ENCODE measurements around the gene CCDC172.

CCDC172 gene, protein sequence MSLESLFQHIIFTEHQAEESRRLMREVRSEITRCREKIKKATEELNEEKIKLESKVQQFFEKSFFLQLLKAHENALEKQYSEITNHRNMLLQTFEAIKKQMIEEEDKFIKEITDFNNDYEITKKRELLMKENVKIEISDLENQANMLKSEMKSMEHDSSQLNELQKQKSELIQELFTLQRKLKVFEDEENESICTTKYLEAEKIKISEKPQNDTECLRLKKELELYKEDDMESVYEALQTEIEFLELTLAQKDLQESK

DNA sequence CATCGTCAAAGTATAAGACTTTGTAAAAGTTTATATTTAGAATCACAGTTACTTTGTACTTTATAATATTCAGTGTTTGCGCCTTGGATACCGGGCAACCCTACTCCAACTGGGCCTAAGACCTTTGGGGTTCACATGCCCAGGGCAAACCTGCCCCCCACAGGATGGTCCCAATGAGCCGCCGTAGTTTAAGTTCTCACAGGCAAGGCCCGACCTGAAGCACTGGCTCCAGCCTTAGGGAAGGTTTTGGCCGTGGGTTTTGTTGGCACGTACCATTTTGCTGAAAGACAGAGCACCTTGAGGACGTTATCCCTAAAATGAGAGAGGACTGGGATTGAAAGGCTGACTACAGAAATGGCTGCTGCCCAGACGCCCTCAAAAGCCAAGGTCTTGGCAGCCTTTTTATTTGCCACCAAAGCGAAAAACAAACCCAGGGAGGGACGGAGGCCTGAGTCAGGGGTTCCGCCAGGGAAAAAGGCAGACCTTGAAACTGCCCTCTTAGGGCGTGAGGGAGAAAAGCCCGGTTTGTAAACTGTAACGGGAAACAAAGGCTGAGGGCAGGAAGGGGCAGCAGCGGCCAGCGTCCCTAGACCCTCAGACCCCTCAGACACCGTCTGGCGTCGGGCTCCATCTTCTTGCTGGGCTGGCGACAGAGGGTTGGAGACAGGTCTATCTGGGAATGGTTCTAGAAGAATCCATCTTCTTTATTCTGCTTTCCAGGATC lies at the start of gene CCDC172:
CCDC172 (plus strand) TSS at position 222 of the 724 bp plus-strand sequence. CDS start 564 bp downstream, outside the sequence.
- no peaks in the 10 kb centered on the region for H3K27me3 ChIP-seq (ENCODE audit: control insufficient read depth in 1 of 2, insufficient read depth in 2 of 2, low read length in 2 of 2)
- no peak within 1 kb of the TSS for H3K27ac ChIP-seq (ENCODE audit: low read depth, low read length)
- H3K4me1 ChIP-seq (ENCODE audit: control insufficient read depth in 1 of 2, insufficient read depth in 2 of 2, low read length in 2 of 2), result no peaks in the 10 kb centered on the region
- H3K9me3 ChIP-seq (ENCODE audit: control insufficient read depth in 1 of 2, low read length in 2 of 2), result no peaks in the 10 kb centered on the region
- H3K4me3 ChIP-seq (ENCODE audit: low read depth in 1 of 2, low read length in 2 of 2), result no peak within 1 kb of the TSS
- H3K36me3 ChIP-seq (ENCODE audit: control insufficient read depth in 1 of 2, insufficient read depth in 2 of 2, low read length in 2 of 2), result no peaks in the 10 kb centered on the region
- no peak within 1 kb of the TSS for H3K9ac ChIP-seq (ENCODE audit: low read depth in 1 of 2, low read length in 2 of 2)

DNA sequence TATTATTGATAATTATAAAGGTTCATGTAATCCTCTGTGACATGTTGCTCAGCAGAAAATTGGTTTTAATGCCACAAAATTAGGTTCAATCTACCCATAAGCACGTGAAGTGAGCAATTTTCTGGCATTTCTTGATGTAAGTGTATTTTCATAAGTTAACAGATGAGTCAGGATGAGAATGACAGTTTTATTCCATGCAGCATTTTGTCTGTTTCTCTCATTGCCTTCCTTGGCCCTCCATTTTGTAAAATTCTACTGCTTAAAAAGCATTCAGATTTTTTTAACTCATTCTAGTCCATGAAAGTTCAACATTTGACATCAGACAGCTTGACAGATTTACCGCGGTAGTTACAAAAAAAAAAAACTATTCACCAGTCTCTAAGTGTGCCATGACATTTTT lies 47.3 kb upstream of the CCDC172 start:
- no peak overlapping the region for H3K27ac ChIP-seq (ENCODE audit: low read depth, low read length)
- H3K4me1 ChIP-seq (ENCODE audit: control insufficient read depth in 1 of 2, insufficient read depth in 2 of 2, low read length in 2 of 2), result no peaks in the 10 kb centered on the region
- no peaks in the 10 kb centered on the region for H3K9me3 ChIP-seq (ENCODE audit: control insufficient read depth in 1 of 2, low read length in 2 of 2)
- H3K36me3 ChIP-seq (ENCODE audit: control insufficient read depth in 1 of 2, insufficient read depth in 2 of 2, low read length in 2 of 2), result no peaks in the 10 kb centered on the region
- no peak overlapping the region for H3K9ac ChIP-seq (ENCODE audit: low read depth in 1 of 2, low read length in 2 of 2)
- no peak overlapping the region for H3K4me3 ChIP-seq (ENCODE audit: low read depth in 1 of 2, low read length in 2 of 2)
- peaks cover 25 to 36% of the 10 kb centered on the region in 2 donors for H3K27me3 ChIP-seq (ENCODE audit: control insufficient read depth in 1 of 2, insufficient read depth in 2 of 2, low read length in 2 of 2)

GRCh38 chr10:116278846-116279245 lies 45.4 kb upstream of the CCDC172 start:
- Histone ChIP-seq H3K27ac (ENCODE audit: low read depth, low read length) (no peak overlapping the region), H3K9me3 (ENCODE audit: control insufficient read depth in 1 of 2, low read length in 2 of 2) (no peaks in the 10 kb centered on the region), H3K27me3 (ENCODE audit: control insufficient read depth in 1 of 2, insufficient read depth in 2 of 2, low read length in 2 of 2) (peaks cover 9 to 22% of the 10 kb centered on the region in 2 donors), H3K9ac (ENCODE audit: low read depth in 1 of 2, low read length in 2 of 2) (no peak overlapping the region), H3K36me3 (ENCODE audit: control insufficient read depth in 1 of 2, insufficient read depth in 2 of 2, low read length in 2 of 2) (no peaks in the 10 kb centered on the region), H3K4me1 (ENCODE audit: control insufficient read depth in 1 of 2, insufficient read depth in 2 of 2, low read length in 2 of 2) (no peaks in the 10 kb centered on the region), H3K4me3 (ENCODE audit: low read depth in 1 of 2, low read length in 2 of 2) (no peak overlapping the region)

- Histone ChIP-seq H3K27me3 (ENCODE audit: control insufficient read depth in 1 of 2, insufficient read depth in 2 of 2, low read length in 2 of 2) (peaks cover 0 to 4% of the 10 kb centered on the region in 2 donors), H3K9me3 (ENCODE audit: control insufficient read depth in 1 of 2, low read length in 2 of 2) (no peaks in the 10 kb centered on the region), H3K27ac (ENCODE audit: low read depth, low read length) (no peak overlapping the region), H3K36me3 (ENCODE audit: control insufficient read depth in 1 of 2, insufficient read depth in 2 of 2, low read length in 2 of 2) (no peaks in the 10 kb centered on the region), H3K4me1 (ENCODE audit: control insufficient read depth in 1 of 2, insufficient read depth in 2 of 2, low read length in 2 of 2) (no peaks in the 10 kb centered on the region), H3K4me3 (ENCODE audit: low read depth in 1 of 2, low read length in 2 of 2) (no peak overlapping the region), H3K9ac (ENCODE audit: low read depth in 1 of 2, low read length in 2 of 2) (no peak overlapping the region)
These were observed 42.5 kb upstream of the CCDC172 start for GRCh38 chr10:116281775-116282174.

DNA sequence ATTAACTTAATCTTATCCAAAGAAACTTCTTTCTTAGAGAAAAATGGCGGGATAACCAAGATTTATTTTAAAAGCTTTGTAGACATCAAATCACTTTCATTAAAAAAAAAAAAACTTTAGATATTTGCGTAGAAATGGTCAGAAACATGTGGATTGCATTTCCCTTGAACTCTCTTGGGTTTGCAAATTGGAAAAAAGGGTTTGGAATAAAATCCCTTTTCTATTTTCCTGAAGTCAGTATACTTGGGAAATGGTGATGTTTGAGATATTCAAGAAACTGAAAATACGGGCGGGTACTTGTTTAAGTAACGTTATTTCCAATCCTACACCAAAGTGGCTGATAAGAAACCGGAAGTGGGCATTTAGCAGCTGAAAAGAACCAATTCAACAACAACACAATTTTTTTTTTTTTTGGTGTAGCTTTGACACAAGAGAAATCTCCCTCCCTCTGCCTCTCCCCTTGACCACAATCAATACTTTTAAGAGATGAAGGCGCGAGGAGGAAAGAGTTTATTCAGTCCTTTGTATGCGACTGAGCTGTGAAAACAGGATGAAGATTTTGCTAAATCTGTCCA lies 37.5 kb upstream of the CCDC172 start:
- Histone ChIP-seq H3K9me3 (ENCODE audit: control insufficient read depth in 1 of 2, low read length in 2 of 2) (no peaks in the 10 kb centered on the region), H3K4me3 (ENCODE audit: low read depth in 1 of 2, low read length in 2 of 2) (no peak overlapping the region), H3K27me3 (ENCODE audit: control insufficient read depth in 1 of 2, insufficient read depth in 2 of 2, low read length in 2 of 2) (no peaks in the 10 kb centered on the region), H3K4me1 (ENCODE audit: control insufficient read depth in 1 of 2, insufficient read depth in 2 of 2, low read length in 2 of 2) (no peaks in the 10 kb centered on the region), H3K9ac (ENCODE audit: low read depth in 1 of 2, low read length in 2 of 2) (no peak overlapping the region), H3K36me3 (ENCODE audit: control insufficient read depth in 1 of 2, insufficient read depth in 2 of 2, low read length in 2 of 2) (no peaks in the 10 kb centered on the region), H3K27ac (ENCODE audit: low read depth, low read length) (no peak overlapping the region)

GRCh38 chr10:116287906-116288501 lies 36.2 kb upstream of the CCDC172 start:
- Histone ChIP-seq H3K9me3 (ENCODE audit: control insufficient read depth in 1 of 2, low read length in 2 of 2) (no peaks in the 10 kb centered on the region), H3K4me1 (ENCODE audit: control insufficient read depth in 1 of 2, insufficient read depth in 2 of 2, low read length in 2 of 2) (no peaks in the 10 kb centered on the region), H3K4me3 (ENCODE audit: low read depth in 1 of 2, low read length in 2 of 2) (no peak overlapping the region), H3K36me3 (ENCODE audit: control insufficient read depth in 1 of 2, insufficient read depth in 2 of 2, low read length in 2 of 2) (no peaks in the 10 kb centered on the region), H3K27me3 (ENCODE audit: control insufficient read depth in 1 of 2, insufficient read depth in 2 of 2, low read length in 2 of 2) (no peaks in the 10 kb centered on the region), H3K9ac (ENCODE audit: low read depth in 1 of 2, low read length in 2 of 2) (no peak overlapping the region), H3K27ac (ENCODE audit: low read depth, low read length) (no peak overlapping the region)

DNA sequence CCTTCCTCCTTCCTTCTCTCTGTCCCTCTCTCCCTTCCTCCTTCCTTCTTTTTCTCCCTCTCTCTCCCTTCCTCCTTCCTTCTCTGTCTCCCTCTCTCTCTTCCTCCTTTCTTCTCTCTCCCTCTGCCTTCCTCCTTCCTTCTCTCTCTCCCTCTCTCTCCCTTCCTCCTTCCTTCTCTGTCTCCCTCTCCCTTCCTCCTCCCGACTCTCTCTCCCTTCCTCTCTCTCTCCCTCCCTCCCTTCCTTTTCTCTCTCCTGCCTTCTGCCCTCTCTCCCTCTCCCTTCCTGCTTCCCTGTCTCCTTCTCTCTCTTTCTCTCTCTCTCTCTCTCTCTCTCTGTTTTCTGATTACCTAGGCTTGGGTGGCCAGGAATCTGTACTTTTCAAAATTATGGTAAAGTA lies 34.6 kb upstream of the CCDC172 start:
- Histone ChIP-seq H3K4me3 (ENCODE audit: low read depth in 1 of 2, low read length in 2 of 2) (no peak overlapping the region), H3K27me3 (ENCODE audit: control insufficient read depth in 1 of 2, insufficient read depth in 2 of 2, low read length in 2 of 2) (no peaks in the 10 kb centered on the region), H3K36me3 (ENCODE audit: control insufficient read depth in 1 of 2, insufficient read depth in 2 of 2, low read length in 2 of 2) (no peaks in the 10 kb centered on the region), H3K27ac (ENCODE audit: low read depth, low read length) (no peak overlapping the region), H3K9ac (ENCODE audit: low read depth in 1 of 2, low read length in 2 of 2) (no peak overlapping the region), H3K4me1 (ENCODE audit: control insufficient read depth in 1 of 2, insufficient read depth in 2 of 2, low read length in 2 of 2) (no peaks in the 10 kb centered on the region), H3K9me3 (ENCODE audit: control insufficient read depth in 1 of 2, low read length in 2 of 2) (no peaks in the 10 kb centered on the region)

DNA sequence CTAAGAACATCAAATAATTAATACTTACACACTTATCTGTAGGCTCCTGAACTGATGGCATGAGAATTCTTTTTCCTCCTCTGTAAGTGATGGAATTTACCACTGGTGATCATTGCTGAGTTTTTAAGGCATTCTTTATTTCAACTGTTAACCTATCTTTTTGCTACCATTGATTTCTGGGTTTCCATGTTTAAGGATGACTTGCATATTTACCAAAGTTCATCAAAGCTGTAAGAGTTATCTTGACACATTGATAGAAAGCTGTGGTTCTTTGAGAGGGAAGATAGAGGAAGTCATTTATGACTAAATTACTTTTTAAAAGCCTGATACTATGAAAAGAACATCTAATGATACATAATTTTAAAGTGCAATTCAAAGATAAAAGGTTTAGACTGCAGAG lies 31.8 kb upstream of the CCDC172 start:
- Histone ChIP-seq H3K4me3 (ENCODE audit: low read depth in 1 of 2, low read length in 2 of 2) (no peak overlapping the region), H3K9me3 (ENCODE audit: control insufficient read depth in 1 of 2, low read length in 2 of 2) (no peaks in the 10 kb centered on the region), H3K36me3 (ENCODE audit: control insufficient read depth in 1 of 2, insufficient read depth in 2 of 2, low read length in 2 of 2) (no peaks in the 10 kb centered on the region), H3K27ac (ENCODE audit: low read depth, low read length) (no peak overlapping the region), H3K9ac (ENCODE audit: low read depth in 1 of 2, low read length in 2 of 2) (no peak overlapping the region), H3K27me3 (ENCODE audit: control insufficient read depth in 1 of 2, insufficient read depth in 2 of 2, low read length in 2 of 2) (no peaks in the 10 kb centered on the region), H3K4me1 (ENCODE audit: control insufficient read depth in 1 of 2, insufficient read depth in 2 of 2, low read length in 2 of 2) (no peaks in the 10 kb centered on the region)

- Histone ChIP-seq H3K9ac (ENCODE audit: low read depth in 1 of 2, low read length in 2 of 2) (no peak overlapping the region), H3K36me3 (ENCODE audit: control insufficient read depth in 1 of 2, insufficient read depth in 2 of 2, low read length in 2 of 2) (no peaks in the 10 kb centered on the region), H3K27ac (ENCODE audit: low read depth, low read length) (no peak overlapping the region), H3K4me1 (ENCODE audit: control insufficient read depth in 1 of 2, insufficient read depth in 2 of 2, low read length in 2 of 2) (no peaks in the 10 kb centered on the region), H3K9me3 (ENCODE audit: control insufficient read depth in 1 of 2, low read length in 2 of 2) (no peaks in the 10 kb centered on the region), H3K4me3 (ENCODE audit: low read depth in 1 of 2, low read length in 2 of 2) (no peak overlapping the region), H3K27me3 (ENCODE audit: control insufficient read depth in 1 of 2, insufficient read depth in 2 of 2, low read length in 2 of 2) (no peaks in the 10 kb centered on the region)
These were observed 27.9 kb upstream of the CCDC172 start for GRCh38 chr10:116296291-116296721.

DNA sequence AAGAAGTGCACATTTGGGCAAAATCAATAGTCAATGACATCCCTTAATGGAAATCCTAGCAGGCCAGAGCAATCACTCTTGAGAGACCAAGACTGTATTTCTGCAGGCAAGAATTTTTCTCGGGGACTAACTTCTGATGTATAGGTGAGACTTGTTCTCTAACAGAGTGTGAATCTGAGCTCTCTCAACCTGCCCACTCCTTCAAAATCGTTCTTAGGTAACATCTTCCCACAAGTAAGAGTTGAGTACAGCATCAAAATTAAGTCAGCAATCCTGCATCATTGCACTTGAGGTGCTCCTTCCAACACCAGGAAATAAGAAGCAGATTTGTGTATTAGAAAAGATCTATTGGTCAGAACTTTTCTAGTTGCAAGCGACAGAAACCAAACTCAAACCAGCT lies 25.7 kb upstream of the CCDC172 start:
- H3K9me3 ChIP-seq (ENCODE audit: control insufficient read depth in 1 of 2, low read length in 2 of 2), result no peaks in the 10 kb centered on the region
- no peak overlapping the region for H3K9ac ChIP-seq (ENCODE audit: low read depth in 1 of 2, low read length in 2 of 2)
- H3K27ac ChIP-seq (ENCODE audit: low read depth, low read length), result no peak overlapping the region
- H3K4me3 ChIP-seq (ENCODE audit: low read depth in 1 of 2, low read length in 2 of 2), result no peak overlapping the region
- no peaks in the 10 kb centered on the region for H3K36me3 ChIP-seq (ENCODE audit: control insufficient read depth in 1 of 2, insufficient read depth in 2 of 2, low read length in 2 of 2)
- H3K4me1 ChIP-seq (ENCODE audit: control insufficient read depth in 1 of 2, insufficient read depth in 2 of 2, low read length in 2 of 2), result no peaks in the 10 kb centered on the region
- H3K27me3 ChIP-seq (ENCODE audit: control insufficient read depth in 1 of 2, insufficient read depth in 2 of 2, low read length in 2 of 2), result no peaks in the 10 kb centered on the region

All from duodenal mucosa (tissue), 2 donors.